ENCODE data around the gene NIF3L1. TPM values are rescaled to one million over a fixed set of nuclear protein-coding genes. Genes with fewer than 3 reads are reported as not detected.

Gene NIF3L1
- total and polyA plus RNA-seq, 2 of the 13 experiments (the other 11 are each of a cell fraction or from before 2014, with no cell fraction given) = 67.9 to 75.2 TPM

DNA sequence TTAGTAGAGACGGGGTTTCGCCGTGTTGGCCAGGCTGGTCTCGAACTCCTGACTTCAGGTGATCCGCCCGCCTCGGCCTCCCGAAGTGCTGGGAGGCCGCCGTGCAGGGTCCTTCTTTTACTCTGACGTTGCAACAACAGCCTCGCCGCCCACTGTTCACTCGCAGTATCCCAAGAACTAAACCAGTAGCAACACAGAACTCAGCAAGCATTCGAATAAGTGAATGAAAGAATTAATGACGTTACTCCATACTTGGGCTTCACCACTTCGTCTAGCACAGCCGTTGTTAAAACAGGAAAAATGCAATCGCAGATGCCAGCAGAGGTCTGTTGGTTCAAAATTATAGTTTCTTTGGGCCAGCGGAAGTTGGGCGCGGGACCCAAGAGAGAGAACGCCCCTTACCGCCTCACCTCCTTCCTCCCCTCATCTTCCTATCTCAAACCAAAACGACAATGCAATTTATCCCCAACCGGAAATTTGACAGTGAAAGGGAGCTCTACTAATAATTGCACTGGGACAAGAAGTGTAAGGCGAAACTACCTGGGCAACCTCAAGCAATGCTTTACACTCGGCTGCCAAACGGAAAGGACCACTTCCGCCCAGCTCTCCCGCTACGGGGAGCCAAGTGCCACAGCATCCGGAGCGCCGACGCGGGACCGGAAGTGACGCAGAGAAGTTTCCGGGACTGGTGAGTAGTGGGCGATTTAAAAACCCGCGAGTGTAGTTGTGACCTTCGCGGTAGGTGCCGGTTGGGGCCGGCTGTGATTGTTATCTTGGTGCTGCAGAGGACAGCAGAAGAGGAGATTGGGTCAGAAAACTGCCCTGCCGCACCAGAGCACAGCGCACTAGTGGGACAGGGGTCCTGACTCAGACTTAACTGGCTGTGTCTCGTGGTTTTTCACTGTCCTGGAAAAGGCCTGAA, at the start of gene NIF3L1, which contains the start of gene PPIL3 (continued):
- TF ChIP-seq, protein P1, sequence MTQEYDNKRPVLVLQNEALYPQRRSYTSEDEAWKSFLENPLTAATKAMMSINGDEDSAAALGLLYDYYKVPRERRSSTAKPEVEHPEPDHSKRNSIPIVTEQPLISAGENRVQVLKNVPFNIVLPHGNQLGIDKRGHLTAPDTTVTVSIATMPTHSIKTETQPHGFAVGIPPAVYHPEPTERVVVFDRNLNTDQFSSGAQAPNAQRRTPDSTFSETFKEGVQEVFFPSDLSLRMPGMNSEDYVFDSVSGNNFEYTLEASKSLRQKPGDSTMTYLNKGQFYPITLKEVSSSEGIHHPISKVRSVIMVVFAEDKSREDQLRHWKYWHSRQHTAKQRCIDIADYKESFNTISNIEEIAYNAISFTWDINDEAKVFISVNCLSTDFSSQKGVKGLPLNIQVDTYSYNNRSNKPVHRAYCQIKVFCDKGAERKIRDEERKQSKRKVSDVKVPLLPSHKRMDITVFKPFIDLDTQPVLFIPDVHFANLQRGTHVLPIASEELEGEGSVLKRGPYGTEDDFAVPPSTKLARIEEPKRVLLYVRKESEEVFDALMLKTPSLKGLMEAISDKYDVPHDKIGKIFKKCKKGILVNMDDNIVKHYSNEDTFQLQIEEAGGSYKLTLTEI (CRISPR knock-in tag; conservative IDR thresholded peaks at IDR 0.05) = no peak
- TF ChIP-seq KLF15 (CRISPR knock-in tag; IDR thresholded peaks at IDR 0.05; ENCODE audit: borderline replicate concordance) (peak; percentile 20; the same call in 1 of the 2 replicates), TARDBP (CRISPR knock-in tag; IDR thresholded peaks at IDR 0.05) (peak; percentile 88), KLF12 (CRISPR knock-in tag; IDR thresholded peaks at IDR 0.05; ENCODE audit: borderline replicate concordance) (peak; percentile 85; the same call in 1 of the 2 replicates), GFI1 (CRISPR knock-in tag; IDR thresholded peaks at IDR 0.05; ENCODE audit: borderline replicate concordance) (peak; percentile 69), RFXANK (CRISPR knock-in tag; IDR thresholded peaks at IDR 0.05) (peak; percentile 49; the same call in 1 of the 2 replicates), ZNF703 (CRISPR knock-in tag; IDR thresholded peaks at IDR 0.05; ENCODE audit: borderline replicate concordance) (0 out of 2 replicates have a peak, but pooled peaks have one; percentile 11), HNRNPL (IDR thresholded peaks at IDR 0.05; ENCODE audit: low read depth, low read length) (no peak), ZNF720 (CRISPR knock-in tag; IDR thresholded peaks at IDR 0.05) (no peak), ZFAT (CRISPR knock-in tag; conservative IDR thresholded peaks at IDR 0.05) (peak; percentile 95), HNRNPUL1 (IDR thresholded peaks at IDR 0.05; ENCODE audit: low read depth, low read length) (no peak), STAG1 (CRISPR knock-in tag; IDR thresholded peaks at IDR 0.05) (no peak), HOXA7 (CRISPR knock-in tag; IDR thresholded peaks at IDR 0.05) (no peak)
- TF ChIP-seq, protein P2, sequence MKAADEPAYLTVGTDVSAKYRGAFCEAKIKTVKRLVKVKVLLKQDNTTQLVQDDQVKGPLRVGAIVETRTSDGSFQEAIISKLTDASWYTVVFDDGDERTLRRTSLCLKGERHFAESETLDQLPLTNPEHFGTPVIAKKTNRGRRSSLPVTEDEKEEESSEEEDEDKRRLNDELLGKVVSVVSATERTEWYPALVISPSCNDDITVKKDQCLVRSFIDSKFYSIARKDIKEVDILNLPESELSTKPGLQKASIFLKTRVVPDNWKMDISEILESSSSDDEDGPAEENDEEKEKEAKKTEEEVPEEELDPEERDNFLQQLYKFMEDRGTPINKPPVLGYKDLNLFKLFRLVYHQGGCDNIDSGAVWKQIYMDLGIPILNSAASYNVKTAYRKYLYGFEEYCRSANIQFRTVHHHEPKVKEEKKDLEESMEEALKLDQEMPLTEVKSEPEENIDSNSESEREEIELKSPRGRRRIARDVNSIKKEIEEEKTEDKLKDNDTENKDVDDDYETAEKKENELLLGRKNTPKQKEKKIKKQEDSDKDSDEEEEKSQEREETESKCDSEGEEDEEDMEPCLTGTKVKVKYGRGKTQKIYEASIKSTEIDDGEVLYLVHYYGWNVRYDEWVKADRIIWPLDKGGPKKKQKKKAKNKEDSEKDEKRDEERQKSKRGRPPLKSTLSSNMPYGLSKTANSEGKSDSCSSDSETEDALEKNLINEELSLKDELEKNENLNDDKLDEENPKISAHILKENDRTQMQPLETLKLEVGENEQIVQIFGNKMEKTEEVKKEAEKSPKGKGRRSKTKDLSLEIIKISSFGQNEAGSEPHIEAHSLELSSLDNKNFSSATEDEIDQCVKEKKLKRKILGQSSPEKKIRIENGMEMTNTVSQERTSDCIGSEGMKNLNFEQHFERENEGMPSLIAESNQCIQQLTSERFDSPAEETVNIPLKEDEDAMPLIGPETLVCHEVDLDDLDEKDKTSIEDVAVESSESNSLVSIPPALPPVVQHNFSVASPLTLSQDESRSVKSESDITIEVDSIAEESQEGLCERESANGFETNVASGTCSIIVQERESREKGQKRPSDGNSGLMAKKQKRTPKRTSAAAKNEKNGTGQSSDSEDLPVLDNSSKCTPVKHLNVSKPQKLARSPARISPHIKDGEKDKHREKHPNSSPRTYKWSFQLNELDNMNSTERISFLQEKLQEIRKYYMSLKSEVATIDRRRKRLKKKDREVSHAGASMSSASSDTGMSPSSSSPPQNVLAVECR (CRISPR knock-in tag; IDR thresholded peaks at IDR 0.05; ENCODE audit: borderline replicate concordance) = peak; percentile 99
- TF ChIP-seq, protein P3, sequence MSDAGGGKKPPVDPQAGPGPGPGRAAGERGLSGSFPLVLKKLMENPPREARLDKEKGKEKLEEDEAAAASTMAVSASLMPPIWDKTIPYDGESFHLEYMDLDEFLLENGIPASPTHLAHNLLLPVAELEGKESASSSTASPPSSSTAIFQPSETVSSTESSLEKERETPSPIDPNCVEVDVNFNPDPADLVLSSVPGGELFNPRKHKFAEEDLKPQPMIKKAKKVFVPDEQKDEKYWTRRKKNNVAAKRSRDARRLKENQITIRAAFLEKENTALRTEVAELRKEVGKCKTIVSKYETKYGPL (CRISPR knock-in tag; IDR thresholded peaks at IDR 0.05) = peak; percentile 79; the same call in 1 of the 2 replicates
- TF ChIP-seq, protein P4, sequence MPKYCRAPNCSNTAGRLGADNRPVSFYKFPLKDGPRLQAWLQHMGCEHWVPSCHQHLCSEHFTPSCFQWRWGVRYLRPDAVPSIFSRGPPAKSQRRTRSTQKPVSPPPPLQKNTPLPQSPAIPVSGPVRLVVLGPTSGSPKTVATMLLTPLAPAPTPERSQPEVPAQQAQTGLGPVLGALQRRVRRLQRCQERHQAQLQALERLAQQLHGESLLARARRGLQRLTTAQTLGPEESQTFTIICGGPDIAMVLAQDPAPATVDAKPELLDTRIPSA (CRISPR knock-in tag; IDR thresholded peaks at IDR 0.05; ENCODE audit: borderline replicate concordance) = peak; percentile 64; the same call in 1 of the 2 replicates
- TF ChIP-seq, protein P5, sequence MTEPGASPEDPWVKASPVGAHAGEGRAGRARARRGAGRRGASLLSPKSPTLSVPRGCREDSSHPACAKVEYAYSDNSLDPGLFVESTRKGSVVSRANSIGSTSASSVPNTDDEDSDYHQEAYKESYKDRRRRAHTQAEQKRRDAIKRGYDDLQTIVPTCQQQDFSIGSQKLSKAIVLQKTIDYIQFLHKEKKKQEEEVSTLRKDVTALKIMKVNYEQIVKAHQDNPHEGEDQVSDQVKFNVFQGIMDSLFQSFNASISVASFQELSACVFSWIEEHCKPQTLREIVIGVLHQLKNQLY (CRISPR knock-in tag; IDR thresholded peaks at IDR 0.05) = peak; percentile 13; the same call in 1 of the 2 replicates
